WI38 (cell line): ENCODE data around the gene GABPB2.
A peak's percentile ranks its signal among the peaks of the same experiment; 100 is the strongest.

Experiments used
- H3K4me3 ChIP-seq: 2 replicates; pipeline ENCODE4 v1.5.1; 2011; ENCODE audit warnings: low read depth, mild to moderate bottlenecking, control low read depth, low read length
- TF ChIP-seq, protein P1 (sequence below): IDR thresholded peaks from 2 replicates; pipeline ENCODE4 v1.5.1; 2012; ENCODE audit warnings: low read depth, mild to moderate bottlenecking, control low read depth, low read length

The GABPB2 gene

DNA sequence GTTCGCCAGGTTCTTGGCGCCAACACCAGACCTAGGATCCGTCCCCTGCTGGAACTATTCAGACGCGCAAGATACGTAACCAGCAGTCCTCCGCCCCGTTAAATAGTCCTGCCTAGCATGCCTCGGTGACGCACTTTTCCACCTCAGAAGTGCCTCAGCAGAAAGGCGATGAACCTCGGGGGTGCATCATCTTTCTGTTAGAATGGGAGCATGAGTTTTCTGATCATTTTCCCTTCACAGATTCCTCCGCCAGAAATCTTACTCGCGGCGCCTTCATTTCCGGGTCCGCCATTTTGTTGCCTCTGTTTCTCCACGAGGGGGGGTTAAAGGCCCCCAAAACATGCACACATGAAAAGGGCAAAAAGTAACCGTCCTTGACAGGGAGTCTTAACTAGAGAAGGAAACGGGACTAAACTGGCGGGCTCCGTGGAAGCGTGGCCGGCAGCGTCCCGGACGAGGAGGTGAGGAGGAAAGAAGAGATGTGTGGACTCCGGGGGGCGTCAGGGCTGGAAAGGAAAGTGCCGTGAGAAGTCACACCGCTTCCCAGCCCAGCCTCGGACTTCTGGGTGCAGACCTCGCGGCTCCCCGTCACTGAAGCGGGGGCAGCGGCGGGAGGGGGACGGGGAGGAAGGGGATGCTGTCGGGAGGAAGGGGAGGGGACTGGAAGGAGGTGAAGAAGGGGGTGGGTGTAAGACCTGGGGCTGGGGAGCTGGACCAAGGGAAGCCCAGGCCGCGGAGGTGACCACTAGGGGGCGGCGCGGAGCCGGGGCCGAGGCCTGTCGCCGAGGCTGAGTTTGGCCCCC, at the start of gene GABPB2:
Gene GABPB2 (plus strand): TSS at position 288 of the 803 bp plus-strand sequence. CDS start 17,429 bp downstream, outside the sequence.
- peak within 1 kb of the TSS; percentile 68 for H3K4me3 ChIP-seq
- TF ChIP-seq, protein P1, sequence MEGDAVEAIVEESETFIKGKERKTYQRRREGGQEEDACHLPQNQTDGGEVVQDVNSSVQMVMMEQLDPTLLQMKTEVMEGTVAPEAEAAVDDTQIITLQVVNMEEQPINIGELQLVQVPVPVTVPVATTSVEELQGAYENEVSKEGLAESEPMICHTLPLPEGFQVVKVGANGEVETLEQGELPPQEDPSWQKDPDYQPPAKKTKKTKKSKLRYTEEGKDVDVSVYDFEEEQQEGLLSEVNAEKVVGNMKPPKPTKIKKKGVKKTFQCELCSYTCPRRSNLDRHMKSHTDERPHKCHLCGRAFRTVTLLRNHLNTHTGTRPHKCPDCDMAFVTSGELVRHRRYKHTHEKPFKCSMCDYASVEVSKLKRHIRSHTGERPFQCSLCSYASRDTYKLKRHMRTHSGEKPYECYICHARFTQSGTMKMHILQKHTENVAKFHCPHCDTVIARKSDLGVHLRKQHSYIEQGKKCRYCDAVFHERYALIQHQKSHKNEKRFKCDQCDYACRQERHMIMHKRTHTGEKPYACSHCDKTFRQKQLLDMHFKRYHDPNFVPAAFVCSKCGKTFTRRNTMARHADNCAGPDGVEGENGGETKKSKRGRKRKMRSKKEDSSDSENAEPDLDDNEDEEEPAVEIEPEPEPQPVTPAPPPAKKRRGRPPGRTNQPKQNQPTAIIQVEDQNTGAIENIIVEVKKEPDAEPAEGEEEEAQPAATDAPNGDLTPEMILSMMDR = peak; percentile 73

DNA sequence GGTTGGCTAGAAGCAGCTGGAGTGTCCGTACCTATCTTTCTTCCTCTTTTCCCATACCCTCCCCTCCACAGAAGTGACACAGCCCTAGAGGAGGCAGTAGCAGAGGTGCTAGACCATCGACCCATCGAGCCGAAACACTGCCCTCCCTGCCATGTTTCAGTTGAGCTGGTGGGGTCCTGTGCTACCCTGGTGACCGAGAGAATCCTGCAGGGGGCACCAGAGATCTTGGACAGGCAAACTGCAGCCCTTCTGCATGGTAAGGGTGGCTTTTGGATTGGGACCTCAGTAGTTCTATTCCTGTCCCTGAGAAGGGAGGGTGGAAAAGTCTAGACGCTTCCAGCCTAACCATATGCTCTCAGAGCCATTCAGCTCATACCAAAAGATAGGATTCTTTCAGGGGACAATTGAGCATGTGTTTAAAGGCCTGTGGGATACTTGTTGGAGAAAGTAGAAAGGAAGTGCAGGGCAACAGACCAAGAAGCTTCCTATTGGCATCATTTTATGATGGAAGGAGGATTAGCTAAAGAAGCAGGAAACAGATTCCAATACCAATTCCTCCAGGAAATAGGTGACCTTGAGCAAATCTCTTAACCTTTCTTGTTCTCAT, 45.9 kb upstream of the GABPB2 start:
- TF ChIP-seq, protein P1 = peak; percentile 88
- no peak overlapping the region for H3K4me3 ChIP-seq

DNA sequence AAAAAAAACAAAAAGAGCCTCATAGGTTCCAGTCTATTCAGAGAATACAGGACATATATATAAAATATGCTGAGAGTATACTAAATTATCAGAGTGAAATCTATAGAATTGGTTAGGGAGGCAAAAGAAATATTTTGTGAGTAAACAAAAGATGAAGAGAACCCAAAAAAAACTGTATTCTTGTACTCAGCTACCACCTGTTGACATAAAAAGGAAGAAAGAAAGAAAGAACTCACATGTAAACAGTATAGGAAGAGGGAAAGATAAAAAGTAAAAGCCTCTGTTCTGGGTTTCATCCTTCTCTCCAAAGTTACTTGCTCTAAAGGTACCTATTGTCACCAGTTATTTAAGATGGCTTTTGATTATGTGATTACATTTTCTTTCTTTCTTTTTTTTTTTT, 44.1 kb upstream of the GABPB2 start:
- TF ChIP-seq, protein P1 = no peak
- H3K4me3 ChIP-seq = no peak overlapping the region

DNA sequence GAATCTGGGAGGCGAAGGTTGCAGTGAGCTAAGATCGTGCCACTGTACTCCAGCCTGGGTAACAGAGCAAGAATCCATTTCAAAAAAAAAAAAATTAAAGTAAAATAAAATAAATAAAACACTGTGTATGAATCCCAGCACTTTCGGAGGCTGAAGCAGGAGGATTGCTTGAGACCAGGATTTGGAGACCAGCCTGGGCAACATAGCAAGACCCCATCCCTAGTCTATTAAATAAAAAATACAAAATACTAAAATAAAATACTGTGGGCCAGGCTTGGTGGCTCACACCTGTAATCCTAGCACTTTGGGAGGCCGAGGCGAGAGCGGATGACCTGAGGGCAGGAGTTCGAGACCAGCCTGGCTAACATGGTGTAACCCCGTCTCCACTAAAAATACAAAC, 38.4 kb upstream of the GABPB2 start:
- H3K4me3 ChIP-seq = no peak overlapping the region
- TF ChIP-seq, protein P1 = no peak

DNA sequence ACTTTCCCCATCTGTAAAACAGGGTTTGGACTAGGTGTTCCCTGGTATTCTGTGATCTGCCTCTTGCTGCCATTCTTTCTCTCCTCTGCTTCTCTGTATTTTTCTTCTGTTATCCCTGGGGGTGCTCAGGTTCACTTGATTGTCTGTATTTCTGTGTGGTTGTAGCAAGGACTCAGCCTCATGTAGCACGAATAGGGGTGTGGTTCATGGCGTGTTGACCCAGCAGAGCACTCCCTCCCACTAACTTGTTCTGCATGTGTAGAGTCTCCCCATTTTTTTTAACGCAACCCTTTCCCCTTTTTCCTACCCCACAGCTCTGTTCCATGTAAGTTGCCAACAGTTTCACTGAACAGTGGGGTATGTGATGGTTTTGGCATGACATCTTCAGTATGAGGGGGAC, 35.4 kb upstream of the GABPB2 start:
- no peak overlapping the region for H3K4me3 ChIP-seq
- TF ChIP-seq, protein P1 = no peak

DNA sequence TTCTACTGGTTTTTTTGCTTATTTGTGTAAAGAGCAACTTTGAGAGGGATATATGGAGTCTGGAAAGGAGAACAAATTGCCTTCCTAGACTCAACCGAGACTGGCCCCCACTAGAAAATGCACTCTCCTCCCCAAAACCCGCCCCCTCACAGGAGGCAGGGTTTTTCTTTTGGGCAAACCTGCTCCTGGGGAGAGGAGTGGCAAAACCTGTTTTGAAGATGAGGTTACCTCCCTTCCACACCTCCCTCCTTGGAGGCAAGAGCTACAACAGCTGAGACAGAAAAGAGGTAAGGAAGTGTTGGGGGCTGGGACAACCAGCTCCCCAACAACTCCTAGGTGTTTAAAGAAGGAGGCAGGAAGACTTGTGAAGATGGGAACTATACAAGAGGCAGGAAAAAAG, 34.2 kb upstream of the GABPB2 start, which contains the start of gene BNIPL:
Gene BNIPL (plus strand): TSS at position 231 of the 400 bp plus-strand sequence. CDS start 140 bp downstream, at position 371.
- H3K4me3 ChIP-seq = no peak within 1 kb of the TSS
- TF ChIP-seq, protein P1 = no peak

DNA sequence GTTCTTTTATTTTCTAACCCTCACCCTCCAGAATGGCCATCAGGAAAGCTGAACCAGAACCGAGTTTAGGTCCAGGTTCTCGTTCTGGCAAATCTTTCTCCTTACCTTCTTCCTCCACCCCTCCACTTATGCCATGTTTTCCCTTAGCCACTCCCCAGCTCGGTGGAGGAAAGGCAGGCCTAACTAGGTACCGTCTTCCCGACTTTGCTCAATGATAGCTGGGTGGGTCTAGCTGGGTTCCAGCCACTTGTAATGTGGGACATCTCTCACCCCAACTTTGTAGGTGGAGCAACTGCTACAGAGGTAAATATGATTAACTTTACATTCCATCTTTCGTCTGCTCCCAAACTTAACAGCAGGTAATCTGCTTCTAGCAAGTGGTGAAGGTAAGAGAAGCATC, 33.5 kb upstream of the GABPB2 start:
- no peak overlapping the region for H3K4me3 ChIP-seq
- TF ChIP-seq, protein P1 = no peak
